Measurements from ENCODE around the gene CCDC174. TPM values are rescaled to one million over a fixed set of nuclear protein-coding genes. Genes with fewer than 3 reads are reported as not detected.

Gene CCDC174
- total RNA-seq, 1 donor from 2014 or later: 18.6 TPM

- peaks cover 26% of the 10 kb centered on the region for H3K27me3 Mint-ChIP-seq (ENCODE audit: low read depth)
- H3K27ac Mint-ChIP-seq (ENCODE audit: unreplicated experiment): no peak overlapping the region
- no peaks in the 10 kb centered on the region for H3K9me3 Mint-ChIP-seq (ENCODE audit: low read depth)
- TF ChIP-seq, protein P1, sequence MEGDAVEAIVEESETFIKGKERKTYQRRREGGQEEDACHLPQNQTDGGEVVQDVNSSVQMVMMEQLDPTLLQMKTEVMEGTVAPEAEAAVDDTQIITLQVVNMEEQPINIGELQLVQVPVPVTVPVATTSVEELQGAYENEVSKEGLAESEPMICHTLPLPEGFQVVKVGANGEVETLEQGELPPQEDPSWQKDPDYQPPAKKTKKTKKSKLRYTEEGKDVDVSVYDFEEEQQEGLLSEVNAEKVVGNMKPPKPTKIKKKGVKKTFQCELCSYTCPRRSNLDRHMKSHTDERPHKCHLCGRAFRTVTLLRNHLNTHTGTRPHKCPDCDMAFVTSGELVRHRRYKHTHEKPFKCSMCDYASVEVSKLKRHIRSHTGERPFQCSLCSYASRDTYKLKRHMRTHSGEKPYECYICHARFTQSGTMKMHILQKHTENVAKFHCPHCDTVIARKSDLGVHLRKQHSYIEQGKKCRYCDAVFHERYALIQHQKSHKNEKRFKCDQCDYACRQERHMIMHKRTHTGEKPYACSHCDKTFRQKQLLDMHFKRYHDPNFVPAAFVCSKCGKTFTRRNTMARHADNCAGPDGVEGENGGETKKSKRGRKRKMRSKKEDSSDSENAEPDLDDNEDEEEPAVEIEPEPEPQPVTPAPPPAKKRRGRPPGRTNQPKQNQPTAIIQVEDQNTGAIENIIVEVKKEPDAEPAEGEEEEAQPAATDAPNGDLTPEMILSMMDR (IDR thresholded peaks at IDR 0.05): no peak
- H3K4me1 Mint-ChIP-seq (ENCODE audit: low read depth): no peaks in the 10 kb centered on the region
- DNase-seq (ENCODE audit: low spot score): no peak
- no peak overlapping the region for H3K4me3 Mint-ChIP-seq (ENCODE audit: unreplicated experiment)
- no peaks in the 10 kb centered on the region for H3K36me3 Mint-ChIP-seq (ENCODE audit: low read depth)
Observed at GRCh38 chr3:14614189-14614588, 37.4 kb upstream of the CCDC174 start.

GRCh38 chr3:14614862-14615261 lies 36.7 kb upstream of the CCDC174 start:
- peaks cover 30% of the 10 kb centered on the region for H3K27me3 Mint-ChIP-seq (ENCODE audit: low read depth)
- H3K4me1 Mint-ChIP-seq (ENCODE audit: low read depth): no peaks in the 10 kb centered on the region
- TF ChIP-seq, protein P1 (IDR thresholded peaks at IDR 0.05): no peak
- H3K9me3 Mint-ChIP-seq (ENCODE audit: low read depth): no peaks in the 10 kb centered on the region
- no peak overlapping the region for H3K27ac Mint-ChIP-seq (ENCODE audit: unreplicated experiment)
- H3K36me3 Mint-ChIP-seq (ENCODE audit: low read depth): no peaks in the 10 kb centered on the region
- DNase-seq (ENCODE audit: low spot score): no peak
- H3K4me3 Mint-ChIP-seq (ENCODE audit: unreplicated experiment): no peak overlapping the region

DNA sequence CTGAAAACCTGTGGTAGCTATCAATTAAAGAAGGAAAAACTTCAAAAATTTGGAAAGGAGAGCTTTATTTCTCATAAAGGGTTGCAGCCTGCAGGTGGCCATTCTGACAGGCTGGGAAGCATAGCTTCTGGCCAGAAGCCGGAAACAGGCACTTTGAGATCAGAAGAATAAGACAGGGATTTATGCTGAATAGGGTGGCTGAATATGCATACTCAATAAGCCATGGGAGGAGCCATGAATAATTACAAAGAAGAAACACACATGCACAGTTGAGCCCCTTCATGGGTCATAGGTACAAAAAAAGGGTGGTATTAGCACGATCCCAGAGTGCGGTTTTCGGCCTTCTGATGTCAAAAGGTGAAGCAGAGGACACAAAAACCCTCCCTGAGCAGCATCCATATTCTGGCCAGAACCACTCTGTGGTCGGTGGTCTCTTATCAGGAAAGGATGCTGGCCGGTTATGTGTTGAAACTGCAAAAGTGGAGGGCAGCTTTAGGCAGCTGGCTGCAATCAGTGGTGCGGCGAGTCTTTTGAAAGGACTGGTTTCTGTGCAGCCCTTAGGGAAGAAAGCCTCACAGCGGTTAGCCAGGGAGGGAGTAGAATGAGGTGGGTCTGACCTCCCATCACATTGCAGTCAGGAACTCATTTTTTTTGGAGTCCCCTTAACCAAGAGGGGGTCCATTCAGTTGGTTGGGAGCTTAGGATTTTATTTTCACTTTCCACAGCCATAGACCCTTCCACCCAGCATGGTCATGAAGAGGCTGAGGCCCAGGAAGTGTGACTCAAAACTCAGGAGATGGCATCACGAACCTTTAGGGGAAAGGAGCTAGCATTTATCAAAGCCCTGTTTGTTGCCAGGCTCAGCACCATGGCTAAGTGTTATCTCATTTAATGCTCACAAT lies 34.7 kb upstream of the CCDC174 start:
- H3K36me3 Mint-ChIP-seq (ENCODE audit: low read depth): no peaks in the 10 kb centered on the region
- no peaks in the 10 kb centered on the region for H3K4me1 Mint-ChIP-seq (ENCODE audit: low read depth)
- no peaks in the 10 kb centered on the region for H3K9me3 Mint-ChIP-seq (ENCODE audit: low read depth)
- H3K4me3 Mint-ChIP-seq (ENCODE audit: unreplicated experiment): no peak overlapping the region
- no peak for DNase-seq (ENCODE audit: low spot score)
- peaks cover 19% of the 10 kb centered on the region for H3K27me3 Mint-ChIP-seq (ENCODE audit: low read depth)
- TF ChIP-seq, protein P1 (IDR thresholded peaks at IDR 0.05): no peak
- no peak overlapping the region for H3K27ac Mint-ChIP-seq (ENCODE audit: unreplicated experiment)

- Mint-ChIP-seq H3K4me1 (ENCODE audit: low read depth) (no peaks in the 10 kb centered on the region), H3K9me3 (ENCODE audit: low read depth) (no peaks in the 10 kb centered on the region)
Observed at GRCh38 chr3:14617508-14618023, 34.0 kb upstream of the CCDC174 start.

DNA sequence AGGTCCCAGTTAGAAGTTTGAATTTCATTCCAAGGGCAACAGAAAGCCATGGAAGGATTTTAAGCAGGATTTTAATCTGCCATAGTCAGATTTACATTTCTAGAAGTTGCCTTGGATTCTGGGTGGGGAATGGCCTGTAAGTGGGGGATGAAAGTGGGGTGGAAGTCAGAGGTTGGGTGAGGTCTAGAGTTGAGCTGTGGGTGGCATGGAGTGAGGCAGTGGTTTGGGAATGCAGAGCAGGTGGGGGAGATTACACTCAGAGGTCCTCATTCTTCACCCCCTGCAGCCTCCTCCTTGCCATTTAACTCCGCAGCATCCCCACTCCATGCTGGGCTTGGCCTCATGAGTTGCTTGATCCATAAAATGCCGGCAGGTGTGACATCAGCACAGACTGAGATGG lies 32.0 kb upstream of the CCDC174 start:
- no peaks in the 10 kb centered on the region for H3K36me3 Mint-ChIP-seq (ENCODE audit: low read depth)
- no peak overlapping the region for H3K4me3 Mint-ChIP-seq (ENCODE audit: unreplicated experiment)
- no peaks in the 10 kb centered on the region for H3K9me3 Mint-ChIP-seq (ENCODE audit: low read depth)
- no peak for DNase-seq (ENCODE audit: low spot score)
- TF ChIP-seq, protein P1 (IDR thresholded peaks at IDR 0.05): no peak
- peaks cover 16% of the 10 kb centered on the region for H3K27me3 Mint-ChIP-seq (ENCODE audit: low read depth)
- no peak overlapping the region for H3K27ac Mint-ChIP-seq (ENCODE audit: unreplicated experiment)
- no peaks in the 10 kb centered on the region for H3K4me1 Mint-ChIP-seq (ENCODE audit: low read depth)

More at GRCh38 chr3:14617508-14618023, 34.0 kb upstream of the CCDC174 start:
- peaks cover 16% of the 10 kb centered on the region for H3K27me3 Mint-ChIP-seq (ENCODE audit: low read depth)
- TF ChIP-seq, protein P1 (IDR thresholded peaks at IDR 0.05): no peak
- H3K4me3 Mint-ChIP-seq (ENCODE audit: unreplicated experiment): no peak overlapping the region
- H3K36me3 Mint-ChIP-seq (ENCODE audit: low read depth): no peaks in the 10 kb centered on the region
- DNase-seq (ENCODE audit: low spot score): no peak
- H3K27ac Mint-ChIP-seq (ENCODE audit: unreplicated experiment): no peak overlapping the region
